ENCODE data around the gene ACOXL.

ACOXL gene

DNA sequence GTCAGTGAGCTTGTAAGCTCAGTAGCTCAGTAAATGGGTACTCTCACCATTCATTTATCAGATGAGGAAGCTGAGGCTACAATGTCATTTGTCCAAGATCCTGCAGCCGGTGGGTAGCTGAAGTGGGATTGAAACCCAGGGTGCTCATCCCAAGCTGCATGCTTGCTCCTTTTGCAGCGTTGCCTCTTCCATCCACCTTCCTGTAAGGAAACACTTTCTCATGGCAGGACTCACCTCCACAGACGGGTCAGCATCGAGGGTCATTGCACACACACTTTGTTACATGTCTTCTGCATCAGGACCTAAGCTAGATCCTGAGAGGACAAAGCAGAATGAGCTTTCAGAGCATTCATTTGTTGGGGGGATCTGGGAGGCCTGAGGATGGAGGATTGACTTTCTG lies 60.7 kb downstream of the ACOXL start:
- no peak overlapping the region for H3K4me3 ChIP-seq (ENCODE audit: low read depth, low read length)

DNA sequence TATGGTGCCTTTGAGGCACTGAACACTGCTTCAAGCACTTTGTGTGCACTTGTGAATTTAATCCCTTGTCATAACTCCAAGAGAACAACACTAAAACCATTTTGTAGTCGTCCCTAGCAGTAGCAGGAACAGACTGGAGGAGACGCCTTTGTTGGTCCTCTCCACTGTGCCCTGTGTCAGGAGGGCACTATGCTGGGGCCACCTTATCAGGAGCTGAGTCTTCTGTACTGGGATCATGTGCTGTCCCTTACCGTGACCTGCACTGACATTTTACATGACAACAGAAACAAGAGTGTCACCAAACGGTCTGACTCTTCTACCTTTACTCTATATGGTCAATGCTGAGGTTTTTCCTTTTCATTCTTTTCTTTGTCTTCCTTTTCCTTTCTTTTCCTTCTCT lies 62.0 kb downstream of the ACOXL start:
- H3K27me3 ChIP-seq (ENCODE audit: control insufficient read depth, insufficient read depth, low read length): no peaks in the 10 kb centered on the region
- H3K4me2 ChIP-seq (ENCODE audit: low read length): no peak overlapping the region
- H2AFZ ChIP-seq: no peak overlapping the region
- H3K36me3 ChIP-seq (ENCODE audit: control insufficient read depth, insufficient read depth, low read length): no peaks in the 10 kb centered on the region
- no peaks in the 10 kb centered on the region for H3K79me2 ChIP-seq
- no peaks in the 10 kb centered on the region for H3K9me3 ChIP-seq (ENCODE audit: control insufficient read depth, low read length)
- H3K27ac ChIP-seq: no peak overlapping the region
- no peaks in the 10 kb centered on the region for H3K4me1 ChIP-seq
- no peak overlapping the region for H3K4me3 ChIP-seq (ENCODE audit: low read depth, low read length)
- TF ChIP-seq CTCF (IDR thresholded peaks at IDR 0.05): no peak
- no peak overlapping the region for H3K9ac ChIP-seq

More for the DNA sequence above, 60.7 kb downstream of the ACOXL start:
- Histone ChIP-seq H3K27me3 (ENCODE audit: control insufficient read depth, insufficient read depth, low read length) (no peaks in the 10 kb centered on the region), H3K79me2 (no peaks in the 10 kb centered on the region), H3K9me3 (ENCODE audit: control insufficient read depth, low read length) (no peaks in the 10 kb centered on the region), H3K4me2 (ENCODE audit: low read length) (no peak overlapping the region), H3K9ac (no peak overlapping the region), H3K27ac (no peak overlapping the region), H3K36me3 (ENCODE audit: control insufficient read depth, insufficient read depth, low read length) (no peaks in the 10 kb centered on the region), H3K4me1 (no peaks in the 10 kb centered on the region), H2AFZ (no peak overlapping the region)
- TF ChIP-seq CTCF (IDR thresholded peaks at IDR 0.05): no peak

GRCh38 chr2:110794951-110795350 lies 62.6 kb downstream of the ACOXL start:
- H3K27me3 ChIP-seq (ENCODE audit: control insufficient read depth, insufficient read depth, low read length): no peaks in the 10 kb centered on the region
- H3K36me3 ChIP-seq (ENCODE audit: control insufficient read depth, insufficient read depth, low read length): no peaks in the 10 kb centered on the region
- no peaks in the 10 kb centered on the region for H3K4me1 ChIP-seq
- H3K4me3 ChIP-seq (ENCODE audit: low read depth, low read length): no peak overlapping the region
- H3K9me3 ChIP-seq (ENCODE audit: control insufficient read depth, low read length): no peaks in the 10 kb centered on the region
- no peak overlapping the region for H3K4me2 ChIP-seq (ENCODE audit: low read length)
- H3K9ac ChIP-seq: no peak overlapping the region
- TF ChIP-seq CTCF (IDR thresholded peaks at IDR 0.05): no peak
- no peaks in the 10 kb centered on the region for H3K79me2 ChIP-seq
- H2AFZ ChIP-seq: no peak overlapping the region
- H3K27ac ChIP-seq: no peak overlapping the region

GRCh38 chr2:110796716-110797301 lies 64.4 kb downstream of the ACOXL start:
- H2AFZ ChIP-seq: no peak overlapping the region
- H3K9me3 ChIP-seq (ENCODE audit: control insufficient read depth, low read length): no peaks in the 10 kb centered on the region
- H3K36me3 ChIP-seq (ENCODE audit: control insufficient read depth, insufficient read depth, low read length): no peaks in the 10 kb centered on the region
- H3K27ac ChIP-seq: no peak overlapping the region
- no peak overlapping the region for H3K4me2 ChIP-seq (ENCODE audit: low read length)
- no peak overlapping the region for H3K4me3 ChIP-seq (ENCODE audit: low read depth, low read length)
- no peak for TF ChIP-seq CTCF (IDR thresholded peaks at IDR 0.05)
- H3K27me3 ChIP-seq (ENCODE audit: control insufficient read depth, insufficient read depth, low read length): no peaks in the 10 kb centered on the region
- no peaks in the 10 kb centered on the region for H3K79me2 ChIP-seq
- H3K4me1 ChIP-seq: no peaks in the 10 kb centered on the region
- no peak overlapping the region for H3K9ac ChIP-seq

- no peak overlapping the region for H3K4me2 ChIP-seq (ENCODE audit: low read length)
- no peaks in the 10 kb centered on the region for H3K79me2 ChIP-seq
- no peak overlapping the region for H3K4me3 ChIP-seq (ENCODE audit: low read depth, low read length)
- no peaks in the 10 kb centered on the region for H3K36me3 ChIP-seq (ENCODE audit: control insufficient read depth, insufficient read depth, low read length)
- H2AFZ ChIP-seq: no peak overlapping the region
- H3K9me3 ChIP-seq (ENCODE audit: control insufficient read depth, low read length): no peaks in the 10 kb centered on the region
- no peak overlapping the region for H3K9ac ChIP-seq
- TF ChIP-seq CTCF (IDR thresholded peaks at IDR 0.05): no peak
- H3K27me3 ChIP-seq (ENCODE audit: control insufficient read depth, insufficient read depth, low read length): no peaks in the 10 kb centered on the region
- no peaks in the 10 kb centered on the region for H3K4me1 ChIP-seq
- no peak overlapping the region for H3K27ac ChIP-seq
Observed at GRCh38 chr2:110799376-110799775, 67.0 kb downstream of the ACOXL start.
